ENCODE results near the gene ATG16L2. TPM values are rescaled to one million over a fixed set of nuclear protein-coding genes. Genes with fewer than 3 reads are reported as not detected.

The ATG16L2 gene
- total and polyA plus RNA-seq, 9 of the 15 experiments (the other 6 are each of a cell fraction or from before 2014, with no cell fraction given): 0.18 to 11.2 (median 6.2) TPM

DNA sequence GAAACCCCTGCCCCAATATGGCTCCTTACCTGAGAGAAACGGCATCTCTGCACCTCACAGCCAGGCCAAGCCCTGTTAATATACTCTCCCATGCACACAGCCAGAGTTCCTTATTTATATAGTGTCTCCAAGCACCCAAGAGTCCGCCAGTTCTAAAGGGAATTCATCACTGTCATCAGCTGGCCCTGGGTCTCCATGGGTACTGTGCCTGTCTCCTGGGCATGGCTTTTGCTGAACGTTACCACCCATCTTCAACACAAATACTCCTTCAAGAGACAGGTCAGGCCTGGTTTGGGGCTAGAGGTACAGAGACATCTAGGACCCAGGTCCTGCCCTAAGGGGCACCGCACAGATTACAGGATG lies 1.6 kb upstream of the ATG16L2 start:
- no peak for ATAC-seq
- Histone ChIP-seq H3K36me3 (ENCODE audit: control insufficient read depth, insufficient read depth, low read length) (no peaks in the 10 kb centered on the region), H3K4me3 (no peak overlapping the region), H3K27ac (ENCODE audit: extremely low read depth, low read depth, low read length) (no peak overlapping the region), H3K27me3 (ENCODE audit: control insufficient read depth in 2 of 2, insufficient read depth in 2 of 2, low read length in 2 of 2) (no peaks in the 10 kb centered on the region), H2AFZ (ENCODE audit: low read depth, low read length) (peak overlapping the region; percentile 96), H3K4me2 (ENCODE audit: insufficient read depth, low read length) (peak overlapping the region; percentile 93), H3K9ac (ENCODE audit: insufficient read depth in 1 of 2, low read depth in 2 of 2, low read length in 2 of 2) (no peak overlapping the region), H3K9me1 (ENCODE audit: control insufficient read depth, insufficient read depth, low read length) (no peaks in the 10 kb centered on the region), H4K20me1 (replicated peaks; ENCODE audit: control insufficient read depth, insufficient read depth, low read length) (no peaks in the 10 kb centered on the region), H3K4me1 (replicated peaks in 1 of 2; ENCODE audit: control insufficient read depth in 2 of 2, insufficient read depth in 2 of 2, low read length in 2 of 2) (peaks cover 33 to 42% of the 10 kb centered on the region in 2 experiments), H3K9me3 (replicated peaks; ENCODE audit: control insufficient read depth, insufficient read depth, low read depth, low read length) (no peaks in the 10 kb centered on the region), H3K79me2 (ENCODE audit: control insufficient read depth, insufficient read depth, low read length) (peaks cover 4% of the 10 kb centered on the region; the same call in 2 of the 3 replicates)
- CTCF ChIA-PET (ENCODE audit: low intra/inter-chr PET ratio): interaction anchor here (3.1 kb wide), 1 partner anchor 87 kb away, joined by 20 read pairs; no protein-coding TSS in a partner anchor
- no peak for DNase-seq (ENCODE audit: extremely low read depth in 1 of 4, low spot score in 3 of 4)
- in situ Hi-C loops (cut with MboI) (no loop called here), intact Hi-C loops (cut with micrococcal nuclease) (loop anchor here (2.0 to 5.0 kb wide), 2 partner anchors 18 to 85 kb away; partner anchors contain the start of gene STARD10)
- POLR2A ChIA-PET: interaction anchor here (0.7 to 2.8 kb wide), 3 partner anchors 19 to 128 kb away, joined by 3 to 17 read pairs (median 5); partner anchors contain the start of gene STARD10
- no TSS peak for BruUV-seq (replicated peaks)
- no peak for FAIRE-seq
- 44% methylated on average over 4 of the region's 4 CpGs for WGBS (ENCODE audit: insufficient coverage, low coverage, missing lambda C conversion rate)
- no peak for TF ChIP-seq HDAC2 (IDR thresholded peaks at IDR 0.05)
- 0 out of 2 replicates have a peak, but pooled peaks have one; percentile 16 for TF ChIP-seq SMAD3 (CRISPR knock-in tag; conservative IDR thresholded peaks at IDR 0.05)
- TF ChIP-seq, protein P1, sequence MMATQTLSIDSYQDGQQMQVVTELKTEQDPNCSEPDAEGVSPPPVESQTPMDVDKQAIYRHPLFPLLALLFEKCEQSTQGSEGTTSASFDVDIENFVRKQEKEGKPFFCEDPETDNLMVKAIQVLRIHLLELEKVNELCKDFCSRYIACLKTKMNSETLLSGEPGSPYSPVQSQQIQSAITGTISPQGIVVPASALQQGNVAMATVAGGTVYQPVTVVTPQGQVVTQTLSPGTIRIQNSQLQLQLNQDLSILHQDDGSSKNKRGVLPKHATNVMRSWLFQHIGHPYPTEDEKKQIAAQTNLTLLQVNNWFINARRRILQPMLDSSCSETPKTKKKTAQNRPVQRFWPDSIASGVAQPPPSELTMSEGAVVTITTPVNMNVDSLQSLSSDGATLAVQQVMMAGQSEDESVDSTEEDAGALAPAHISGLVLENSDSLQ (IDR thresholded peaks at IDR 0.05): peak; percentile 62
- TF ChIP-seq, protein P2, sequence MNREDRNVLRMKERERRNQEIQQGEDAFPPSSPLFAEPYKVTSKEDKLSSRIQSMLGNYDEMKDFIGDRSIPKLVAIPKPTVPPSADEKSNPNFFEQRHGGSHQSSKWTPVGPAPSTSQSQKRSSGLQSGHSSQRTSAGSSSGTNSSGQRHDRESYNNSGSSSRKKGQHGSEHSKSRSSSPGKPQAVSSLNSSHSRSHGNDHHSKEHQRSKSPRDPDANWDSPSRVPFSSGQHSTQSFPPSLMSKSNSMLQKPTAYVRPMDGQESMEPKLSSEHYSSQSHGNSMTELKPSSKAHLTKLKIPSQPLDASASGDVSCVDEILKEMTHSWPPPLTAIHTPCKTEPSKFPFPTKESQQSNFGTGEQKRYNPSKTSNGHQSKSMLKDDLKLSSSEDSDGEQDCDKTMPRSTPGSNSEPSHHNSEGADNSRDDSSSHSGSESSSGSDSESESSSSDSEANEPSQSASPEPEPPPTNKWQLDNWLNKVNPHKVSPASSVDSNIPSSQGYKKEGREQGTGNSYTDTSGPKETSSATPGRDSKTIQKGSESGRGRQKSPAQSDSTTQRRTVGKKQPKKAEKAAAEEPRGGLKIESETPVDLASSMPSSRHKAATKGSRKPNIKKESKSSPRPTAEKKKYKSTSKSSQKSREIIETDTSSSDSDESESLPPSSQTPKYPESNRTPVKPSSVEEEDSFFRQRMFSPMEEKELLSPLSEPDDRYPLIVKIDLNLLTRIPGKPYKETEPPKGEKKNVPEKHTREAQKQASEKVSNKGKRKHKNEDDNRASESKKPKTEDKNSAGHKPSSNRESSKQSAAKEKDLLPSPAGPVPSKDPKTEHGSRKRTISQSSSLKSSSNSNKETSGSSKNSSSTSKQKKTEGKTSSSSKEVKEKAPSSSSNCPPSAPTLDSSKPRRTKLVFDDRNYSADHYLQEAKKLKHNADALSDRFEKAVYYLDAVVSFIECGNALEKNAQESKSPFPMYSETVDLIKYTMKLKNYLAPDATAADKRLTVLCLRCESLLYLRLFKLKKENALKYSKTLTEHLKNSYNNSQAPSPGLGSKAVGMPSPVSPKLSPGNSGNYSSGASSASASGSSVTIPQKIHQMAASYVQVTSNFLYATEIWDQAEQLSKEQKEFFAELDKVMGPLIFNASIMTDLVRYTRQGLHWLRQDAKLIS (CRISPR knock-in tag; IDR thresholded peaks at IDR 0.05): no peak
- 0 out of 4 replicates have a peak, but pooled peaks of 1 of the 2 experiments have one; percentile 10 for TF ChIP-seq MAZ (CRISPR knock-in tag; conservative IDR thresholded peaks at IDR 0.05 in 1 of 2, IDR thresholded peaks at IDR 0.05 in 1 of 2)
- TF ChIP-seq, protein P3, sequence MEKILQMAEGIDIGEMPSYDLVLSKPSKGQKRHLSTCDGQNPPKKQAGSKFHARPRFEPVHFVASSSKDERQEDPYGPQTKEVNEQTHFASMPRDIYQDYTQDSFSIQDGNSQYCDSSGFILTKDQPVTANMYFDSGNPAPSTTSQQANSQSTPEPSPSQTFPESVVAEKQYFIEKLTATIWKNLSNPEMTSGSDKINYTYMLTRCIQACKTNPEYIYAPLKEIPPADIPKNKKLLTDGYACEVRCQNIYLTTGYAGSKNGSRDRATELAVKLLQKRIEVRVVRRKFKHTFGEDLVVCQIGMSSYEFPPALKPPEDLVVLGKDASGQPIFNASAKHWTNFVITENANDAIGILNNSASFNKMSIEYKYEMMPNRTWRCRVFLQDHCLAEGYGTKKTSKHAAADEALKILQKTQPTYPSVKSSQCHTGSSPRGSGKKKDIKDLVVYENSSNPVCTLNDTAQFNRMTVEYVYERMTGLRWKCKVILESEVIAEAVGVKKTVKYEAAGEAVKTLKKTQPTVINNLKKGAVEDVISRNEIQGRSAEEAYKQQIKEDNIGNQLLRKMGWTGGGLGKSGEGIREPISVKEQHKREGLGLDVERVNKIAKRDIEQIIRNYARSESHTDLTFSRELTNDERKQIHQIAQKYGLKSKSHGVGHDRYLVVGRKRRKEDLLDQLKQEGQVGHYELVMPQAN (IDR thresholded peaks at IDR 0.05; ENCODE audit: borderline replicate concordance): no peak
- TF ChIP-seq, protein P4, sequence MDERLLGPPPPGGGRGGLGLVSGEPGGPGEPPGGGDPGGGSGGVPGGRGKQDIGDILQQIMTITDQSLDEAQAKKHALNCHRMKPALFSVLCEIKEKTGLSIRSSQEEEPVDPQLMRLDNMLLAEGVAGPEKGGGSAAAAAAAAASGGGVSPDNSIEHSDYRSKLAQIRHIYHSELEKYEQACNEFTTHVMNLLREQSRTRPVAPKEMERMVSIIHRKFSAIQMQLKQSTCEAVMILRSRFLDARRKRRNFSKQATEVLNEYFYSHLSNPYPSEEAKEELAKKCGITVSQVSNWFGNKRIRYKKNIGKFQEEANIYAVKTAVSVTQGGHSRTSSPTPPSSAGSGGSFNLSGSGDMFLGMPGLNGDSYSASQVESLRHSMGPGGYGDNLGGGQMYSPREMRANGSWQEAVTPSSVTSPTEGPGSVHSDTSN (CRISPR knock-in tag; IDR thresholded peaks at IDR 0.05; ENCODE audit: low read depth): no peak
- TF ChIP-seq, protein P4 (tag; conservative IDR thresholded peaks at IDR 0.05; ENCODE audit: low read depth): peak; percentile 65; the same call in 1 of the 2 replicates
- no peak for TF ChIP-seq EP300 (IDR thresholded peaks at IDR 0.05; ENCODE audit: low read length)
- TF ChIP-seq, protein P5, sequence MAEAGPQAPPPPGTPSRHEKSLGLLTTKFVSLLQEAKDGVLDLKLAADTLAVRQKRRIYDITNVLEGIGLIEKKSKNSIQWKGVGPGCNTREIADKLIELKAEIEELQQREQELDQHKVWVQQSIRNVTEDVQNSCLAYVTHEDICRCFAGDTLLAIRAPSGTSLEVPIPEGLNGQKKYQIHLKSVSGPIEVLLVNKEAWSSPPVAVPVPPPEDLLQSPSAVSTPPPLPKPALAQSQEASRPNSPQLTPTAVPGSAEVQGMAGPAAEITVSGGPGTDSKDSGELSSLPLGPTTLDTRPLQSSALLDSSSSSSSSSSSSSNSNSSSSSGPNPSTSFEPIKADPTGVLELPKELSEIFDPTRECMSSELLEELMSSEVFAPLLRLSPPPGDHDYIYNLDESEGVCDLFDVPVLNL (CRISPR knock-in tag; IDR thresholded peaks at IDR 0.05; ENCODE audit: low read depth): no peak
- no peak for TF ChIP-seq SIN3B (IDR thresholded peaks at IDR 0.05; ENCODE audit: low read depth)

Measured in K562 (cell line).